Keratinocyte (primary cell): ENCODE data around the gene COMMD3. TPM values are rescaled to one million over a fixed set of nuclear protein-coding genes. Genes with fewer than 3 reads are reported as not detected.

Experiments used
- DNase-seq: peaks from one replicate; pipeline ENCODE4 v3.0.0-alpha.2; 2011; ENCODE audit warnings: low read depth, missing footprints, low spot score
- FAIRE-seq: peaks from 2 replicates; lab custom pipeline; 2011; peaks lifted over from hg19 to GRCh38; lab: Jason Lieb, UNC
- H2AFZ ChIP-seq: 2 replicates; pipeline ENCODE4 v1.6.0; 2012; ENCODE audit warnings: low read length, control low read depth, inconsistent platforms; ENCODE audit not compliant: control insufficient read depth
- H3K27ac ChIP-seq: 2 replicates; pipeline ENCODE4 v1.5.1; 2011; ENCODE audit warnings: low read length; ENCODE audit not compliant: control insufficient read depth, insufficient read depth
- H3K27me3 ChIP-seq: 3 replicates; pipeline ENCODE4 v1.6.0; 2011; ENCODE audit warnings: low read length; ENCODE audit not compliant: control insufficient read depth, insufficient read depth; ENCODE audit errors: extremely low read depth
- H3K36me3 ChIP-seq, 2 experiments: 2 replicates in 1 of 2; 3 replicates in 1 of 2; pipeline ENCODE4 v1.5.1; 2011; ENCODE audit warnings: low read length in 2 of 2, mild to moderate bottlenecking in 1 of 2; ENCODE audit not compliant: control insufficient read depth in 2 of 2, insufficient read depth in 2 of 2; ENCODE audit errors: extremely low read depth in 1 of 2
- H3K4me1 ChIP-seq: 3 replicates; pipeline ENCODE4 v1.5.1; 2011; ENCODE audit warnings: low read length; ENCODE audit not compliant: control insufficient read depth, insufficient read depth; ENCODE audit errors: extremely low read depth
- H3K4me2 ChIP-seq: 3 replicates; pipeline ENCODE4 v1.6.0; 2011; ENCODE audit warnings: low read depth, low read length; ENCODE audit not compliant: control insufficient read depth, insufficient read depth; ENCODE audit errors: extremely low read depth
- H3K4me3 ChIP-seq, 3 experiments: fragments of 200-600 bp in 1 of 3; sonication (generic) in 1 of 3; 2 replicates in 2 of 3; 3 replicates in 1 of 3; pipeline ENCODE4 v1.5.1; 2011 to 2016; ENCODE audit warnings: low read length in 3 of 3, mild to moderate bottlenecking in 3 of 3, control low read depth in 2 of 3, inconsistent platforms in 1 of 3, low read depth in 1 of 3, mixed read lengths in 1 of 3, mixed run types in 1 of 3, moderate library complexity in 1 of 3; ENCODE audit not compliant: control insufficient read depth in 2 of 3, insufficient read depth in 2 of 3; ENCODE audit errors: extremely low read depth in 1 of 3
- H3K79me2 ChIP-seq: 2 replicates; pipeline ENCODE4 v1.6.0; 2012; ENCODE audit warnings: low read length; ENCODE audit not compliant: control insufficient read depth, insufficient read depth
- H3K9ac ChIP-seq: 3 replicates; pipeline ENCODE4 v1.6.0; 2011; ENCODE audit warnings: low read length; ENCODE audit not compliant: control insufficient read depth, insufficient read depth; ENCODE audit errors: extremely low read depth
- H3K9me1 ChIP-seq: 3 replicates; pipeline ENCODE4 v1.6.0; 2011; ENCODE audit warnings: low read length; ENCODE audit not compliant: control insufficient read depth, insufficient read depth; ENCODE audit errors: extremely low read depth
- H3K9me3 ChIP-seq: 2 replicates; pipeline ENCODE4 v1.5.1; 2012; ENCODE audit warnings: low read depth, low read length; ENCODE audit not compliant: control insufficient read depth
- H4K20me1 ChIP-seq: 3 replicates; pipeline ENCODE4 v1.6.0; 2011; ENCODE audit warnings: low read length; ENCODE audit not compliant: control insufficient read depth, insufficient read depth; ENCODE audit errors: extremely low read depth
- EZH2 ChIP-seq: IDR thresholded peaks from one replicate; pipeline ENCODE4 v1.6.1; 2012; ENCODE audit warnings: inconsistent platforms, mild to moderate bottlenecking, low read length, moderate library complexity
- dilution Hi-C: fragments of 300-500 bp; cut with MboI; formaldehyde crosslinking; loops from one replicate; pipeline ENCODE4 v1.7.0; 2020; ENCODE audit warnings: low sequenced_read_pairs; ENCODE audit not compliant: extremely low pct_ligation_motif_present
- polyA plus RNA-seq, 5 experiments: library from polyadenylated mRNA; depleted of rRNA in 3 of 5; stranded (reverse) in 3 of 5; stranded (forward) in 1 of 5; unstranded in 1 of 5; fragments of >200 nt; gene quantifications; 1 replicate in 1 of 5; 2 replicates in 3 of 5; 3 replicates in 1 of 5; pipeline versions ENCODE4 v1.2.1 to v1.2.3, GENCODE V29; 2011 to 2012; ENCODE audit warnings: missing spikeins in 2 of 5, low read depth in 1 of 5, low replicate concordance in 1 of 5
- TF ChIP-seq, protein P1 (sequence below), 3 experiments: IDR thresholded peaks in 1 of 3; conservative IDR thresholded peaks in 1 of 3; optimal IDR thresholded peaks in 1 of 3; 2 replicates in 2 of 3; 3 replicates in 1 of 3; pipeline versions ENCODE3 to v1.5.1; 2011; ENCODE audit warnings: low read length in 3 of 3, mild to moderate bottlenecking in 3 of 3, moderate library complexity in 2 of 3, control low read depth in 1 of 3, inconsistent platforms in 1 of 3; ENCODE audit not compliant: insufficient read depth in 2 of 3; ENCODE audit errors: extremely low read depth in 1 of 3

COMMD3 gene
- polyA plus RNA-seq, 1 donor (not counting 4 experiments of a cell fraction or from before 2014, with no cell fraction given), result 59.5 TPM

DNA sequence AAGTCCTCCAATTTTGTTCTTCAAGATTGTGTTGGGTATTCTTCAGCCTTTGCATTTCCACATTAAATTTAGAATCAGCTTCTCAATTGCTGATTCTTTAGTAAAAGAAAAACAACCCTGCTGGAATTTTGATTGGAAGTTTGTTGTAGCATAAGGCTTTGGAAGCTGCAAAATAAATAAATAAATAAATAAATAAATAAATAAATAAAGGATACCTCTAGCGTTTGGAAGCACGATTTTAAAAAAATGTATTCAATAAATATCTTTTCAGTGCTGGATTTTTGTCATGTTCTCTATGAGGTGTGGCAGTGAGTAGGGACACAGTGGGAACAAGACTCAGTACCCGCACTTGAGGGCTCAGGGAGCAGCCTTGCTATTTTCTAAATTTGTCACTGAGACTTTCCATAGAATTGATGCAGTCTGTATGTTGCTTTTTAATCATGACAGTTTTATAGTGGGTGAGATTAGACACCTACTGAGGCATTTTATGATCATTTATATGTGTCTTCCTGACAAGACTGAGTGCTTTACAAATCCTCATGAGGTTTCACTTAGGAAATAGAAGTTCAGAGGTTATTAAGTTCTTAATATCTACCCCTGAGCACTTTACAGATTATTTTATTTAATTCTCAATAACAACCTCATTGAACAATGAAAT is 22.3 kb upstream of the COMMD3 start:
- dilution Hi-C loops, result no loop called here
- Histone ChIP-seq H3K9me3 (no peaks in the 10 kb centered on the region), H3K4me1 (no peaks in the 10 kb centered on the region), H2AFZ (no peak overlapping the region), H3K4me2 (no peak overlapping the region), H3K27ac (no peak overlapping the region), H3K79me2 (no peaks in the 10 kb centered on the region), H3K27me3 (no peaks in the 10 kb centered on the region), H4K20me1 (no peaks in the 10 kb centered on the region), H3K36me3 (no peaks in the 10 kb centered on the region), H3K9ac (no peak overlapping the region), H3K4me3 (no peak overlapping the region), H3K9me1 (no peaks in the 10 kb centered on the region)
- DNase-seq (no peak), FAIRE-seq (no peak)
- TF ChIP-seq EZH2, result no peak
- TF ChIP-seq, protein P1, sequence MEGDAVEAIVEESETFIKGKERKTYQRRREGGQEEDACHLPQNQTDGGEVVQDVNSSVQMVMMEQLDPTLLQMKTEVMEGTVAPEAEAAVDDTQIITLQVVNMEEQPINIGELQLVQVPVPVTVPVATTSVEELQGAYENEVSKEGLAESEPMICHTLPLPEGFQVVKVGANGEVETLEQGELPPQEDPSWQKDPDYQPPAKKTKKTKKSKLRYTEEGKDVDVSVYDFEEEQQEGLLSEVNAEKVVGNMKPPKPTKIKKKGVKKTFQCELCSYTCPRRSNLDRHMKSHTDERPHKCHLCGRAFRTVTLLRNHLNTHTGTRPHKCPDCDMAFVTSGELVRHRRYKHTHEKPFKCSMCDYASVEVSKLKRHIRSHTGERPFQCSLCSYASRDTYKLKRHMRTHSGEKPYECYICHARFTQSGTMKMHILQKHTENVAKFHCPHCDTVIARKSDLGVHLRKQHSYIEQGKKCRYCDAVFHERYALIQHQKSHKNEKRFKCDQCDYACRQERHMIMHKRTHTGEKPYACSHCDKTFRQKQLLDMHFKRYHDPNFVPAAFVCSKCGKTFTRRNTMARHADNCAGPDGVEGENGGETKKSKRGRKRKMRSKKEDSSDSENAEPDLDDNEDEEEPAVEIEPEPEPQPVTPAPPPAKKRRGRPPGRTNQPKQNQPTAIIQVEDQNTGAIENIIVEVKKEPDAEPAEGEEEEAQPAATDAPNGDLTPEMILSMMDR (optimal IDR thresholded peaks at IDR 0.05 in 1 of 3, IDR thresholded peaks at IDR 0.05 in 1 of 3, conservative IDR thresholded peaks at IDR 0.05 in 1 of 3; ENCODE audit: extremely low read depth in 1 of 3, insufficient read depth in 2 of 3, low read length in 3 of 3), result no peak

DNA sequence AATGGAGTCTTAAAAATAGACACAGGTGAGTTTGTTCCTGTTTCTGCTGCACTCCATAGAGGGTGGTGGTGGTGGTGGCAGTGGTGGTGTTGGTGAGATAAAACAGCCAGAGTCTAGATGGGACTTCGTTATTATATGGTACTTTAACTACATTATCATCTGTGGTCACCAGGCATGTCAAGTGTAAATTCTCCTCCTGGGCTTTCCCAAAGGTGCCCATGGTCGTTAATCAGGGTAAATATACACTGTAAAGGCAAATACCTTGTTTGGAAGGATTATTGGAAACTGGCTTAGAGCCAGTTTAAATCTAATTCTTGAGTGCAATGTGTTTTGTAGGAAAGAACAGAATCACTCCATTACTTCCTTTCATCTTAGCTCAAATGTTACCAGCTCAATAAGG is 21.5 kb upstream of the COMMD3 start:
- TF ChIP-seq, protein P1 (optimal IDR thresholded peaks at IDR 0.05 in 1 of 3, IDR thresholded peaks at IDR 0.05 in 1 of 3, conservative IDR thresholded peaks at IDR 0.05 in 1 of 3; ENCODE audit: extremely low read depth in 1 of 3, insufficient read depth in 2 of 3, low read length in 3 of 3), result no peak
- TF ChIP-seq EZH2, result no peak
- DNase-seq (no peak), FAIRE-seq (no peak)
- no peak overlapping the region for H2AFZ ChIP-seq
- H3K36me3 ChIP-seq, result no peaks in the 10 kb centered on the region
- no peaks in the 10 kb centered on the region for H3K9me1 ChIP-seq
- H3K27ac ChIP-seq, result no peak overlapping the region
- H3K79me2 ChIP-seq, result no peaks in the 10 kb centered on the region
- no peak overlapping the region for H3K4me2 ChIP-seq
- dilution Hi-C loops, result no loop called here
- H3K4me3 ChIP-seq, result no peak overlapping the region
- H3K9ac ChIP-seq, result no peak overlapping the region
- H3K27me3 ChIP-seq, result no peaks in the 10 kb centered on the region
- H3K9me3 ChIP-seq, result no peaks in the 10 kb centered on the region
- no peaks in the 10 kb centered on the region for H3K4me1 ChIP-seq
- H4K20me1 ChIP-seq, result no peaks in the 10 kb centered on the region
